ENCODE measurements around the gene RAB40C.

DNA sequence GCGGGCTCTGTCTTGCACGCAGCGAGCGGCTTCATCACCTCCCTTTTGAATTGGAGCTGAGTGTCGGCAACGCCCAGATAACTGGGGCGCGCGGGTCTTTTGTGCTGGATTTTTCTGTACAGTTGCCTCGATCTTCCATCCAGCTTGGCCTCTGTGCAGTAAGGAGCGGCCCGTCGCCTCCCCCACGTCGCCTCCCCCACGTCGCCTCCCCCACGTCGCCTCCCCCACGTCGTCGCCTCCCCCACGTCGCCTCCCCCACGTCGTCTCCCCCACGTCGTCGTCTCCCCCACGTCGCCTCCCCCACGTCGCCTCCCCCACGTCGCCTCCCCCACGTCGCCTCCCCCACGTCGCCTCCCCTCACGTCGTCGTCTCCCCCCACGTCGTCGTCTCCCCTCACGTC lies 45.3 kb upstream of the RAB40C start:
- TF ChIP-seq, protein P1, sequence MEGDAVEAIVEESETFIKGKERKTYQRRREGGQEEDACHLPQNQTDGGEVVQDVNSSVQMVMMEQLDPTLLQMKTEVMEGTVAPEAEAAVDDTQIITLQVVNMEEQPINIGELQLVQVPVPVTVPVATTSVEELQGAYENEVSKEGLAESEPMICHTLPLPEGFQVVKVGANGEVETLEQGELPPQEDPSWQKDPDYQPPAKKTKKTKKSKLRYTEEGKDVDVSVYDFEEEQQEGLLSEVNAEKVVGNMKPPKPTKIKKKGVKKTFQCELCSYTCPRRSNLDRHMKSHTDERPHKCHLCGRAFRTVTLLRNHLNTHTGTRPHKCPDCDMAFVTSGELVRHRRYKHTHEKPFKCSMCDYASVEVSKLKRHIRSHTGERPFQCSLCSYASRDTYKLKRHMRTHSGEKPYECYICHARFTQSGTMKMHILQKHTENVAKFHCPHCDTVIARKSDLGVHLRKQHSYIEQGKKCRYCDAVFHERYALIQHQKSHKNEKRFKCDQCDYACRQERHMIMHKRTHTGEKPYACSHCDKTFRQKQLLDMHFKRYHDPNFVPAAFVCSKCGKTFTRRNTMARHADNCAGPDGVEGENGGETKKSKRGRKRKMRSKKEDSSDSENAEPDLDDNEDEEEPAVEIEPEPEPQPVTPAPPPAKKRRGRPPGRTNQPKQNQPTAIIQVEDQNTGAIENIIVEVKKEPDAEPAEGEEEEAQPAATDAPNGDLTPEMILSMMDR (IDR thresholded peaks at IDR 0.05; ENCODE audit: low read depth, low read length, missing input control) = no peak
- TF ChIP-seq SP1 (IDR thresholded peaks at IDR 0.05) = no peak
- TF ChIP-seq EGR1 (IDR thresholded peaks at IDR 0.05; ENCODE audit: low read depth in 2 of 2) = no peak
- no peak for TF ChIP-seq YY1 (IDR thresholded peaks at IDR 0.05)
- no peak for TF ChIP-seq FOXA2 (IDR thresholded peaks at IDR 0.05)
- TF ChIP-seq RXRA (IDR thresholded peaks at IDR 0.05) = no peak

Measured in liver (tissue), 3 donors.